B cell (primary cell): ENCODE results near the gene TBC1D9B.

ENCODE experiments used
- CTCF ChIP-seq: fragments of 200-600 bp; IDR thresholded peaks from one replicate; pipeline ENCODE4 v1.8.0; 2022; ENCODE audit warnings: antibody characterized with exemption, mild to moderate bottlenecking
- EZH2 ChIP-seq: IDR thresholded peaks from 2 replicates; pipeline ENCODE4 v1.6.1; 2012; ENCODE audit warnings: borderline replicate concordance, low read depth, mild to moderate bottlenecking, moderate library complexity, low read length; ENCODE audit not compliant: insufficient read depth, poor library complexity, severe bottlenecking

GRCh38 chr5:179867476-179867875, 40.2 kb downstream of the TBC1D9B start:
- no peak for TF ChIP-seq CTCF
- TF ChIP-seq EZH2 = no peak
